Activated CD4-positive, alpha-beta T cell treated with anti-CD3 and anti-CD28 coated beads, Interleukin-2, amount 50 U/mL, for 4 hours (primary cell): ENCODE data around the gene EED.
"Not testable (repeated sequence)": the region's sequence is repeated elsewhere in the genome, so short reads cannot be mapped to it uniquely, and the experiment has no call there.

Experiments
- DNase-seq, 2 experiments: peaks; one replicate each; pipeline ENCODE4 v3.0.0-alpha.2; 2020

The EED gene

GRCh38 chr11:86249307-86250098 is 5.0 kb downstream of the EED start:
- no peak for DNase-seq

- no peak for DNase-seq
These were observed 6.8 kb downstream of the EED start for GRCh38 chr11:86251345-86251744.

- DNase-seq, result no peak
These were observed 11.3 kb downstream of the EED start for GRCh38 chr11:86255896-86256295.

GRCh38 chr11:86256608-86257007 is 12.1 kb downstream of the EED start:
- no peak for DNase-seq

- DNase-seq, result no peak
These were observed 12.9 kb downstream of the EED start for GRCh38 chr11:86257446-86257845.

GRCh38 chr11:86259730-86260129 is 15.2 kb downstream of the EED start:
- DNase-seq, result no peak

GRCh38 chr11:86261328-86261727 is 16.8 kb downstream of the EED start:
- no peak for DNase-seq

- DNase-seq, result no peak
These were observed 17.8 kb downstream of the EED start for GRCh38 chr11:86262387-86262786.

- no peak for DNase-seq
These were observed 20.1 kb downstream of the EED start for GRCh38 chr11:86264649-86265048.

GRCh38 chr11:86265194-86265593 is 20.6 kb downstream of the EED start:
- no peak for DNase-seq

- no peak for DNase-seq
These were observed 25.1 kb downstream of the EED start for GRCh38 chr11:86269645-86270044.

- no peak for DNase-seq
These were observed 29.9 kb downstream of the EED start for GRCh38 chr11:86274503-86274902.

- DNase-seq, result no peak
These were observed 30.4 kb downstream of the EED start for GRCh38 chr11:86274999-86275398.

GRCh38 chr11:86275493-86276370 is 31.2 kb downstream of the EED start:
- DNase-seq, result no peak

GRCh38 chr11:86277741-86278140 is 33.2 kb downstream of the EED start:
- no peak for DNase-seq

GRCh38 chr11:86278226-86278625 is 33.7 kb downstream of the EED start:
- no peak for DNase-seq

GRCh38 chr11:86279747-86280146 is 35.2 kb downstream of the EED start:
- no peak for DNase-seq

GRCh38 chr11:86287468-86287796 is 42.9 kb downstream of the EED start:
- no peak for DNase-seq

- no peak for DNase-seq
These were observed 44.4 kb downstream of the EED start for GRCh38 chr11:86288776-86289507.

- DNase-seq, result not testable (repeated sequence)
These were observed 45.1 kb downstream of the EED start for GRCh38 chr11:86289508-86290280.

- peak; percentile 69 to 72 for DNase-seq
These were observed 47.1 kb downstream of the EED start for GRCh38 chr11:86291466-86292262.
